Progenitor cell of endocrine pancreas (in vitro differentiated cells): ENCODE data around the gene IL27RA. TPM values are rescaled to one million over a fixed set of nuclear protein-coding genes. Genes with fewer than 3 reads are reported as not detected.

ENCODE experiments used
- DNase-seq: peaks from one replicate; pipeline ENCODE4 v3.0.0; 2021; ENCODE audit warnings: low spot score; ENCODE audit not compliant: unreplicated experiment
- H3K27ac Mint-ChIP-seq: 2 replicates; pipeline ENCODE4 v1.8.0; 2021; ENCODE audit warnings: mild to moderate bottlenecking, moderate library complexity, mixed read lengths
- H3K27me3 Mint-ChIP-seq: 2 replicates; pipeline ENCODE4 v1.8.0; 2021; ENCODE audit warnings: mixed read lengths
- H3K36me3 Mint-ChIP-seq: 2 replicates; pipeline ENCODE4 v1.8.0; 2022; ENCODE audit warnings: mixed read lengths; ENCODE audit not compliant: insufficient read depth
- H3K4me1 Mint-ChIP-seq: 2 replicates; pipeline ENCODE4 v1.8.0; 2021; ENCODE audit warnings: low read depth, mixed read lengths
- H3K4me3 Mint-ChIP-seq: 2 replicates; pipeline ENCODE4 v1.8.0; 2021; ENCODE audit warnings: low read depth, mild to moderate bottlenecking, moderate library complexity, mixed read lengths
- H3K9me3 Mint-ChIP-seq: 2 replicates; pipeline ENCODE4 v1.8.0; 2021; ENCODE audit warnings: low read depth, mixed read lengths
- CTCF ChIP-seq: fragments of 200-600 bp; sonication (generic); IDR thresholded peaks from one replicate; pipeline ENCODE4 v1.5.0; 2021; ENCODE audit warnings: antibody characterized with exemption, mild to moderate bottlenecking; ENCODE audit not compliant: unreplicated experiment
- total RNA-seq: library from RNA; stranded (reverse); gene quantifications from 2 replicates; pipeline ENCODE4 v1.2.1, GENCODE V29; 2021

Gene IL27RA
- total RNA-seq, 1 donor from 2014 or later, result 3.7 TPM

DNA sequence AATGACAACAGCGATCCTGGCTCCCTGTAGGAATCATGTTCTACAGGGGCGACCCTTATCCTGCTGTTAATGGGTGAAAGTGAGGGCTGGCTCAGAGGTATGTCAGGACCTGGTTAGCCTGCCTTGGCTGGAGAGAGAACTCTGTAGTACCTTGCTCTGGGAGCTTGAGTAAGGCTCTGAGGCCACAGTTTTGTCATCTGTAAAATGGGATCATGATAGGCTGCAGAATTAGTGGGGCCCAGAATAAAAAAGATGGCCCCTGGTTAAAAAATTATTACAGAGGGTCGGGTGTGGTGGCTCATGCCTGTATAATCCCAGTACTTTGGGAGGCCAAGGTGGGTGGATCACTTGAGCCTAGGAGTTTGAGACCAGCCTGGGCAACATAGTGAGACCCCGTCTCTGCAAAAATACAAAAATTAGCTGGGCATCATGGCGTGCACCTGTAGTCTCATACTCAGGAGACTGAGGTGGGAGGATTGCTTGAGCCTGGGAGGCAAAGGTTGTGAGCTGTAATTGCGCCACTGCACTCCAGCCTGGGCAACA lies 69.5 kb downstream of the IL27RA start:
- TF ChIP-seq CTCF, result no peak
- H3K36me3 Mint-ChIP-seq, result peaks cover 15% of the 10 kb centered on the region
- H3K27ac Mint-ChIP-seq, result no peak overlapping the region
- H3K27me3 Mint-ChIP-seq, result no peaks in the 10 kb centered on the region
- DNase-seq, result no peak
- no peaks in the 10 kb centered on the region for H3K9me3 Mint-ChIP-seq
- no peak overlapping the region for H3K4me3 Mint-ChIP-seq
- H3K4me1 Mint-ChIP-seq, result no peaks in the 10 kb centered on the region

- H3K9me3 Mint-ChIP-seq, result no peaks in the 10 kb centered on the region
- no peak overlapping the region for H3K27ac Mint-ChIP-seq
Observed at GRCh38 chr19:14102102-14102696, 70.6 kb downstream of the IL27RA start.

DNA sequence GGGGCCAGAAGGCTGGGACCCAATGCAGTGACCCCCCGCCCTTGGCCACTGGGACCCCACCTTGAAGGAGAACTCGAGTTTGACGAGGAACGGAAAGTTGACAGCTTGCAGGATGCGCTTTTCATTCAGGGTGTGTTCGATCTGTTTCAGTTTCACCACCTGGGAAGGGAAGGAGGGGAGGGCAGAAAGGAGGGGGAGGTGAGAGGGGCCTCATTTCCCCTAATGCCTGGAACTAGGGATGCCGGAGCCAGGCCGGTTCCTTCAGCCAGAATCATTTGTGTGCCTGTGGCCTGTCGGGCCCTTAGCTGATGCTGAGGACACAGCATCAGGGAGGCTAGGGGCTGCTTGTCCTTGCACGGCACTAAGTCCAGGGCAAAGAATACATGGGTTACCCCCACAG lies 71.2 kb downstream of the IL27RA start:
- Mint-ChIP-seq H3K27me3 (no peaks in the 10 kb centered on the region), H3K4me1 (no peaks in the 10 kb centered on the region), H3K9me3 (no peaks in the 10 kb centered on the region), H3K4me3 (no peak overlapping the region), H3K36me3 (peaks cover 14% of the 10 kb centered on the region), H3K27ac (no peak overlapping the region)
- TF ChIP-seq CTCF, result no peak
- DNase-seq, result no peak

More at GRCh38 chr19:14102102-14102696, 70.6 kb downstream of the IL27RA start:
- H3K36me3 Mint-ChIP-seq, result peaks cover 13% of the 10 kb centered on the region
- no peaks in the 10 kb centered on the region for H3K4me1 Mint-ChIP-seq
- DNase-seq, result no peak
- H3K4me3 Mint-ChIP-seq, result no peak overlapping the region
- no peaks in the 10 kb centered on the region for H3K27me3 Mint-ChIP-seq
- TF ChIP-seq CTCF, result no peak

Other genes starting within 250 kb of the IL27RA start
- 30.9 and 34.6 TPM in 2 replicates for gene ZSWIM4, start 236.3 kb upstream of the IL27RA start, total RNA-seq
- 9.5 and 10.5 TPM in 2 replicates for gene NANOS3, start 154.6 kb upstream of the IL27RA start, total RNA-seq
- 6.1 and 8.9 TPM in 2 replicates for gene BRME1, start 125.6 kb upstream of the IL27RA start, total RNA-seq
- gene CC2D1A, start 125.6 kb upstream of the IL27RA start, total RNA-seq, result 69.4 and 74.0 TPM in 2 replicates
- not detected in 2 replicates for gene PODNL1, start 93.3 kb upstream of the IL27RA start, total RNA-seq
- gene DCAF15, start 79.3 kb upstream of the IL27RA start, total RNA-seq, result 57.3 and 65.5 TPM in 2 replicates
- gene RFX1, start 25.4 kb upstream of the IL27RA start, total RNA-seq, result 26.5 and 30.6 TPM in 2 replicates
- not detected in 2 replicates for gene RLN3, start 3.6 kb upstream of the IL27RA start, total RNA-seq
- 5.7 and 7.7 TPM in 2 replicates for gene PALM3, start 30.3 kb downstream of the IL27RA start, total RNA-seq
- gene MISP3, start 41.0 kb downstream of the IL27RA start, total RNA-seq, result 3.0 and 3.5 TPM in 2 replicates
- 0.43 TPM in 1 of 2 replicates, not detected in the other for gene C19orf67, start 54.0 kb downstream of the IL27RA start, total RNA-seq
- 64.7 and 72.4 TPM in 2 replicates for gene SAMD1, start 59.0 kb downstream of the IL27RA start, total RNA-seq
- gene PRKACA, start 86.0 kb downstream of the IL27RA start, total RNA-seq, result 87.4 and 92.1 TPM in 2 replicates
- gene ASF1B, start 104.8 kb downstream of the IL27RA start, total RNA-seq, result 18.4 TPM in 2 replicates
- gene ADGRL1, start 174.4 kb downstream of the IL27RA start, total RNA-seq, result 54.6 and 55.3 TPM in 2 replicates